ENCODE data around the gene ELFN2. TPM values are rescaled to one million over a fixed set of nuclear protein-coding genes. Genes with fewer than 3 reads are reported as not detected.

ELFN2 gene
- 0.26 and 0.51 TPM in 2 replicates for total RNA-seq

- no peak for DNase-seq (ENCODE audit: low read depth)
- H3K4me3 ChIP-seq (ENCODE audit: low read depth, low read length) = peak within 1 kb of the TSS; percentile 55
- no peak for FAIRE-seq
- TF ChIP-seq CTCF (IDR thresholded peaks at IDR 0.05; ENCODE audit: insufficient read depth, low read length, severe bottlenecking) = no peak
- H3K36me3 ChIP-seq (ENCODE audit: control insufficient read depth, insufficient read depth, low read length) = no peaks in the 10 kb centered on the region
- H3K27me3 ChIP-seq (ENCODE audit: control insufficient read depth, insufficient read depth, low read length) = peaks cover 3% of the 10 kb centered on the region
Measured at GRCh38 chr22:37427135-37427710, at the start of gene ELFN2. TSS of gene ELFN2 (minus strand) at chr22:37427479. CDS start at chr22:37375534, 51,945 bp downstream.

- no peak for FAIRE-seq
- DNase-seq (ENCODE audit: low read depth) = no peak
- no peak overlapping the region for H3K4me3 ChIP-seq (ENCODE audit: low read depth, low read length)
- no peak for TF ChIP-seq CTCF (IDR thresholded peaks at IDR 0.05; ENCODE audit: insufficient read depth, low read length, severe bottlenecking)
- H3K36me3 ChIP-seq (ENCODE audit: control insufficient read depth, insufficient read depth, low read length) = peaks cover 1% of the 10 kb centered on the region
- no peaks in the 10 kb centered on the region for H3K27me3 ChIP-seq (ENCODE audit: control insufficient read depth, insufficient read depth, low read length)
Measured at GRCh38 chr22:37476389-37477329, 49.4 kb upstream of the ELFN2 start.

- no peaks in the 10 kb centered on the region for H3K27me3 ChIP-seq (ENCODE audit: control insufficient read depth, insufficient read depth, low read length)
- H3K4me3 ChIP-seq (ENCODE audit: low read depth, low read length) = no peak overlapping the region
- peaks cover 1% of the 10 kb centered on the region for H3K36me3 ChIP-seq (ENCODE audit: control insufficient read depth, insufficient read depth, low read length)
- no peak for TF ChIP-seq CTCF (IDR thresholded peaks at IDR 0.05; ENCODE audit: insufficient read depth, low read length, severe bottlenecking)
- FAIRE-seq = no peak
- no peak for DNase-seq (ENCODE audit: low read depth)
Measured at GRCh38 chr22:37474447-37475090, 47.3 kb upstream of the ELFN2 start.

DNA sequence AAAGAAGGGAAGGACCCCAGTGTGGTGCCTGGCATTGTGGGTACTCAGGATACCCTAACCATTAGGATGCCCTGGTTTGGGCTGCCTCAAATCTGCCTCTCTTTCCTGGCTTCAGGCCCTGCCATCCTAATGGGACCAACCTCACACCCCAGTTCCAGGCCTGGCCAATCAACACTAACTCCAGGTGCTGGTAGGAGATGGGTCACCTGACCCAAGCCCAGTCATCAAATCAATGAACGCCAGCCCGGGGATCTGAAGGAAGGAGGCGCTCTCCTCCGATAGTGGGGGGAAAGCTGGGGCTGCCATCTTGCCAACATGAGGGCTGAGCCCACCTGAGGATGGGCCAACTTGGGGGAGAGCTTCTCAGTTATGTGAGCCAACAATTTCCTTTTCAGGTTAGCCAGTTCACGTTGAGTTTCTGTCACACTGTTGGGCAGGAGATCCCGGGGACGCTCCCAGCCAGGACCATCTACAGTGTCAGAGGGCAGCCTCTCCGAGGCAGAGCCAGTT lies 46.2 kb upstream of the ELFN2 start:
- FAIRE-seq (no peak), DNase-seq (ENCODE audit: low read depth) (no peak)
- Histone ChIP-seq H3K27me3 (ENCODE audit: control insufficient read depth, insufficient read depth, low read length) (no peaks in the 10 kb centered on the region), H3K4me3 (ENCODE audit: low read depth, low read length) (no peak overlapping the region), H3K36me3 (ENCODE audit: control insufficient read depth, insufficient read depth, low read length) (peaks cover 1% of the 10 kb centered on the region)
- TF ChIP-seq CTCF (IDR thresholded peaks at IDR 0.05; ENCODE audit: insufficient read depth, low read length, severe bottlenecking) = no peak

DNA sequence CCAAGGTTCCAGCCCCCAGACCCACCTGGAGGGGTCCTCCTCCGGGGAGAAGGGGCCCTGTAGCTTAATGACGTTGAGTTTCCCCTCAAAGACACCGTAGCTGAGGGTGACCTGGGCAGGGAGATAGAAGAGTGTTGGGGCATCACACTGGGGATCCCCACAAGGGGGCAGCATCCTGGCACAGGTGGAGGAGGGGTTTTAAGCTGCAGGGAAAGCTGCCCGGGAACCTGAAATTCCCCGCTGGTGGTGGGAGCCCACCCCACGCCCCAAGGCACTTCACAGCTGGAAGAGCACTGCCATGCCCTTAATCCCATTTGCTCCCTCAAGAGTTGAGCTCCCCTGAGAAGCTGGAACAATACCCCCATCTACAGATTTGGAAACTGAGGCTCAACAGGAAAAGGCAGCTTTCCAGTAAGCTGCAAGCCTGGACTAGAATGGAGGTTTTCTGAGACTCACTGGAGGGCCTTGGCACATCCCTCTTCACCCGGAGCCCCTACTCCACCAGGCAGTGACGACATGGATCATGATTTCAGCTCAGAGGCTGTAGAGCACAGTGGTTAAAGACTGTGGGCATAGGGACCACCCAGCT lies 45.2 kb upstream of the ELFN2 start:
- peak; percentile 22 for DNase-seq (ENCODE audit: low read depth)
- FAIRE-seq = no peak
- H3K4me3 ChIP-seq (ENCODE audit: low read depth, low read length) = no peak overlapping the region
- peak; percentile 72 for TF ChIP-seq CTCF (IDR thresholded peaks at IDR 0.05; ENCODE audit: insufficient read depth, low read length, severe bottlenecking)
- peaks cover 1% of the 10 kb centered on the region for H3K36me3 ChIP-seq (ENCODE audit: control insufficient read depth, insufficient read depth, low read length)
- no peaks in the 10 kb centered on the region for H3K27me3 ChIP-seq (ENCODE audit: control insufficient read depth, insufficient read depth, low read length)

Measured in bronchial epithelial cell (primary cell).